GM23338 (cell line): Measurements from ENCODE around the gene KAZN. TPM values are rescaled to one million over a fixed set of nuclear protein-coding genes. Genes with fewer than 3 reads are reported as not detected.

Source experiments
- ATAC-seq: fragments of 200-7000 bp; cut with Tn5 transposase; 3 replicates; pipeline ENCODE4 v1.9.1; 2020
- DNase-seq: peaks from one replicate; pipeline ENCODE4 v3.0.0-alpha.2; 2015; ENCODE audit warnings: low spot score
- H2AFZ ChIP-seq: fragments of 200-600 bp; sonication (generic); 2 replicates; pipeline ENCODE4 v1.8.0; 2016; ENCODE audit warnings: antibody characterized with exemption, mild to moderate bottlenecking, moderate library complexity
- H3F3A ChIP-seq: fragments of 200-600 bp; sonication (generic); replicated peaks from 2 replicates; pipeline ENCODE4 v1.8.0; 2017; ENCODE audit warnings: antibody characterized with exemption, mixed run types, low read depth
- H3K27ac ChIP-seq: fragments of 200-600 bp; sonication (generic); 2 replicates; pipeline ENCODE4 v1.6.1; 2016; ENCODE audit warnings: low read depth
- H3K27me3 ChIP-seq: fragments of 200-600 bp; sonication (generic); 2 replicates; pipeline ENCODE4 v1.8.0; 2016; ENCODE audit warnings: mild to moderate bottlenecking, mixed run types, moderate library complexity; ENCODE audit not compliant: insufficient read depth
- H3K36me3 ChIP-seq: fragments of 200-600 bp; sonication (generic); 2 replicates; pipeline ENCODE4 v1.8.0; 2016; ENCODE audit warnings: mild to moderate bottlenecking; ENCODE audit not compliant: insufficient read depth
- H3K4me1 ChIP-seq: fragments of 200-600 bp; sonication (generic); 2 replicates; pipeline ENCODE4 v1.8.0; 2016; ENCODE audit warnings: mild to moderate bottlenecking, moderate library complexity; ENCODE audit not compliant: insufficient read depth
- H3K4me2 ChIP-seq: fragments of 200-600 bp; sonication (generic); 2 replicates; pipeline ENCODE4 v1.7.1; 2017; ENCODE audit warnings: mixed run types
- H3K4me3 ChIP-seq: fragments of 200-600 bp; sonication (generic); 2 replicates; pipeline ENCODE4 v1.6.1; 2016; ENCODE audit warnings: mixed run types
- H3K79me2 ChIP-seq: fragments of 200-600 bp; sonication (generic); replicated peaks from 2 replicates; pipeline ENCODE4 v1.8.0; 2017; ENCODE audit warnings: mild to moderate bottlenecking; ENCODE audit not compliant: insufficient read depth
- H3K9me2 ChIP-seq: fragments of 200-600 bp; sonication (generic); 2 replicates; pipeline ENCODE4 v1.8.0; 2017; ENCODE audit not compliant: insufficient read depth
- H4K20me1 ChIP-seq: fragments of 200-600 bp; sonication (generic); replicated peaks from 2 replicates; pipeline ENCODE4 v1.8.0; 2017; ENCODE audit warnings: mild to moderate bottlenecking; ENCODE audit not compliant: insufficient read depth
- H3K27ac Mint-ChIP-seq: 2 replicates; pipeline ENCODE4 v1.8.0; 2020; ENCODE audit warnings: inconsistent platforms, mild to moderate bottlenecking, moderate library complexity, mixed read lengths
- H3K27me3 Mint-ChIP-seq: 3 replicates; pipeline ENCODE4 v1.8.0; 2022; ENCODE audit warnings: low read depth, mild to moderate bottlenecking, moderate library complexity, mixed read lengths, inconsistent platforms; ENCODE audit not compliant: insufficient read depth, poor library complexity
- H3K36me3 Mint-ChIP-seq: 3 replicates; pipeline ENCODE4 v1.8.0; 2021; ENCODE audit warnings: low read depth, mild to moderate bottlenecking, inconsistent platforms, moderate library complexity, mixed read lengths
- H3K4me1 Mint-ChIP-seq: 3 replicates; pipeline ENCODE4 v1.8.0; 2020; ENCODE audit warnings: mild to moderate bottlenecking, inconsistent platforms, mixed read lengths
- H3K4me3 Mint-ChIP-seq: 3 replicates; pipeline ENCODE4 v1.8.0; 2021; ENCODE audit warnings: moderate library complexity, mild to moderate bottlenecking, inconsistent platforms, mixed read lengths
- H3K9me3 Mint-ChIP-seq: 3 replicates; pipeline ENCODE4 v1.8.0; 2020; ENCODE audit warnings: moderate library complexity, mild to moderate bottlenecking, inconsistent platforms, mixed read lengths
- EZH2 ChIP-seq: fragments of 200-600 bp; sonication (generic); IDR thresholded peaks from one replicate; pipeline ENCODE4 v1.8.0; 2017; ENCODE audit warnings: antibody characterized with exemption, mild to moderate bottlenecking, low read depth; ENCODE audit not compliant: unreplicated experiment
- JUNB ChIP-seq: IDR thresholded peaks from one replicate; pipeline ENCODE4 v1.6.1; 2016; ENCODE audit warnings: antibody characterized with exemption; ENCODE audit not compliant: unreplicated experiment
- NANOG ChIP-seq: IDR thresholded peaks from 2 replicates; pipeline ENCODE4 v1.6.1; 2016; ENCODE audit warnings: antibody characterized with exemption, borderline replicate concordance
- POLR2AphosphoS5 ChIP-seq: IDR thresholded peaks from 2 replicates; pipeline ENCODE4 v1.6.1; 2016; ENCODE audit warnings: antibody characterized with exemption, low read depth
- REST ChIP-seq: IDR thresholded peaks from one replicate; pipeline ENCODE4 v1.6.1; 2018; ENCODE audit warnings: antibody characterized with exemption; ENCODE audit not compliant: unreplicated experiment
- STAT1 ChIP-seq: IDR thresholded peaks from one replicate; pipeline ENCODE4 v1.6.1; 2016; ENCODE audit warnings: antibody characterized with exemption; ENCODE audit not compliant: unreplicated experiment
- ZNF114 ChIP-seq: fragments of 250-450 bp; sonication (Bioruptor Pico); IDR thresholded peaks from 2 replicates; pipeline ENCODE4 v1.5.0; 2020; ENCODE audit warnings: mild to moderate bottlenecking, moderate library complexity
- ZNF331 ChIP-seq: fragments of 250-450 bp; sonication (Bioruptor Pico); IDR thresholded peaks from 2 replicates; pipeline ENCODE4 v1.5.0; 2020; ENCODE audit warnings: low read depth, mild to moderate bottlenecking, moderate library complexity
- polyA plus RNA-seq: library from polyadenylated mRNA; unstranded; fragments of >200 nt; fragmentation: Nextera tagmentation; extraction: Ambion mirVana; gene quantifications from 2 replicates; pipeline ENCODE4 v1.2.1, GENCODE V29; 2016
- total RNA-seq: library from RNA; depleted of rRNA; stranded (reverse); fragments of >200 nt; shearing (Covaris generic); gene quantifications from 2 replicates; pipeline ENCODE4 v1.2.3, GENCODE V29; 2014
- TF ChIP-seq, protein P1 (sequence below), 2 experiments: fragments of 200-600 bp in 1 of 2; sonication (generic) in 1 of 2; conservative IDR thresholded peaks; 2 replicates each; pipeline versions ENCODE4 v1.5.1 to v1.6.1; 2016 to 2017; ENCODE audit warnings: antibody characterized with exemption in 2 of 2, low read depth in 2 of 2, mild to moderate bottlenecking in 2 of 2, moderate library complexity in 1 of 2
- TF ChIP-seq, protein P2 (sequence below): fragments of 250-450 bp; sonication (Bioruptor Pico); IDR thresholded peaks from 2 replicates; pipeline ENCODE4 v1.5.0; 2020; ENCODE audit warnings: mild to moderate bottlenecking, moderate library complexity
- TF ChIP-seq, protein P3 (sequence below): IDR thresholded peaks from 2 replicates; pipeline ENCODE4 v1.6.1; 2016; ENCODE audit warnings: antibody characterized with exemption

Gene KAZN
- total and polyA plus RNA-seq, 2 experiments from 2014 or later, result 9.9 to 15.0 TPM

- Histone ChIP-seq H2AFZ (no peak overlapping the region), H3K79me2 (0 out of 2 replicates have a peak, but pooled peaks cover 6% of the 10 kb centered on the region), H3K27me3 (peaks cover 44% of the 10 kb centered on the region), H3K9me2 (no peaks in the 10 kb centered on the region), H3K4me3 (peak overlapping the region; percentile 58), H3K36me3 (no peaks in the 10 kb centered on the region), H3K4me2 (peak overlapping the region; percentile 77), H3K4me1 (peaks cover 9% of the 10 kb centered on the region), H3K27ac (no peak overlapping the region), H4K20me1 (peaks cover 13% of the 10 kb centered on the region), H3F3A (peaks cover 3% of the 10 kb centered on the region; the same call in 1 of the 2 replicates)
- H3K36me3 Mint-ChIP-seq, result no peaks in the 10 kb centered on the region
- ATAC-seq (peak; percentile 45), DNase-seq (peak; percentile 64)
- TF ChIP-seq REST, result no peak
- TF ChIP-seq EZH2, result no peak
- no peak for TF ChIP-seq POLR2AphosphoS5
- TF ChIP-seq, protein P1, sequence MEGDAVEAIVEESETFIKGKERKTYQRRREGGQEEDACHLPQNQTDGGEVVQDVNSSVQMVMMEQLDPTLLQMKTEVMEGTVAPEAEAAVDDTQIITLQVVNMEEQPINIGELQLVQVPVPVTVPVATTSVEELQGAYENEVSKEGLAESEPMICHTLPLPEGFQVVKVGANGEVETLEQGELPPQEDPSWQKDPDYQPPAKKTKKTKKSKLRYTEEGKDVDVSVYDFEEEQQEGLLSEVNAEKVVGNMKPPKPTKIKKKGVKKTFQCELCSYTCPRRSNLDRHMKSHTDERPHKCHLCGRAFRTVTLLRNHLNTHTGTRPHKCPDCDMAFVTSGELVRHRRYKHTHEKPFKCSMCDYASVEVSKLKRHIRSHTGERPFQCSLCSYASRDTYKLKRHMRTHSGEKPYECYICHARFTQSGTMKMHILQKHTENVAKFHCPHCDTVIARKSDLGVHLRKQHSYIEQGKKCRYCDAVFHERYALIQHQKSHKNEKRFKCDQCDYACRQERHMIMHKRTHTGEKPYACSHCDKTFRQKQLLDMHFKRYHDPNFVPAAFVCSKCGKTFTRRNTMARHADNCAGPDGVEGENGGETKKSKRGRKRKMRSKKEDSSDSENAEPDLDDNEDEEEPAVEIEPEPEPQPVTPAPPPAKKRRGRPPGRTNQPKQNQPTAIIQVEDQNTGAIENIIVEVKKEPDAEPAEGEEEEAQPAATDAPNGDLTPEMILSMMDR (conservative IDR thresholded peaks at IDR 0.05; ENCODE audit: low read depth in 2 of 2), result no peak
- TF ChIP-seq JUNB, result no peak
- no peak for TF ChIP-seq ZNF331 (CRISPR knock-in tag)
- no peak for TF ChIP-seq STAT1
- TF ChIP-seq ZNF114, result no peak
- TF ChIP-seq NANOG, result no peak
- TF ChIP-seq, protein P2, sequence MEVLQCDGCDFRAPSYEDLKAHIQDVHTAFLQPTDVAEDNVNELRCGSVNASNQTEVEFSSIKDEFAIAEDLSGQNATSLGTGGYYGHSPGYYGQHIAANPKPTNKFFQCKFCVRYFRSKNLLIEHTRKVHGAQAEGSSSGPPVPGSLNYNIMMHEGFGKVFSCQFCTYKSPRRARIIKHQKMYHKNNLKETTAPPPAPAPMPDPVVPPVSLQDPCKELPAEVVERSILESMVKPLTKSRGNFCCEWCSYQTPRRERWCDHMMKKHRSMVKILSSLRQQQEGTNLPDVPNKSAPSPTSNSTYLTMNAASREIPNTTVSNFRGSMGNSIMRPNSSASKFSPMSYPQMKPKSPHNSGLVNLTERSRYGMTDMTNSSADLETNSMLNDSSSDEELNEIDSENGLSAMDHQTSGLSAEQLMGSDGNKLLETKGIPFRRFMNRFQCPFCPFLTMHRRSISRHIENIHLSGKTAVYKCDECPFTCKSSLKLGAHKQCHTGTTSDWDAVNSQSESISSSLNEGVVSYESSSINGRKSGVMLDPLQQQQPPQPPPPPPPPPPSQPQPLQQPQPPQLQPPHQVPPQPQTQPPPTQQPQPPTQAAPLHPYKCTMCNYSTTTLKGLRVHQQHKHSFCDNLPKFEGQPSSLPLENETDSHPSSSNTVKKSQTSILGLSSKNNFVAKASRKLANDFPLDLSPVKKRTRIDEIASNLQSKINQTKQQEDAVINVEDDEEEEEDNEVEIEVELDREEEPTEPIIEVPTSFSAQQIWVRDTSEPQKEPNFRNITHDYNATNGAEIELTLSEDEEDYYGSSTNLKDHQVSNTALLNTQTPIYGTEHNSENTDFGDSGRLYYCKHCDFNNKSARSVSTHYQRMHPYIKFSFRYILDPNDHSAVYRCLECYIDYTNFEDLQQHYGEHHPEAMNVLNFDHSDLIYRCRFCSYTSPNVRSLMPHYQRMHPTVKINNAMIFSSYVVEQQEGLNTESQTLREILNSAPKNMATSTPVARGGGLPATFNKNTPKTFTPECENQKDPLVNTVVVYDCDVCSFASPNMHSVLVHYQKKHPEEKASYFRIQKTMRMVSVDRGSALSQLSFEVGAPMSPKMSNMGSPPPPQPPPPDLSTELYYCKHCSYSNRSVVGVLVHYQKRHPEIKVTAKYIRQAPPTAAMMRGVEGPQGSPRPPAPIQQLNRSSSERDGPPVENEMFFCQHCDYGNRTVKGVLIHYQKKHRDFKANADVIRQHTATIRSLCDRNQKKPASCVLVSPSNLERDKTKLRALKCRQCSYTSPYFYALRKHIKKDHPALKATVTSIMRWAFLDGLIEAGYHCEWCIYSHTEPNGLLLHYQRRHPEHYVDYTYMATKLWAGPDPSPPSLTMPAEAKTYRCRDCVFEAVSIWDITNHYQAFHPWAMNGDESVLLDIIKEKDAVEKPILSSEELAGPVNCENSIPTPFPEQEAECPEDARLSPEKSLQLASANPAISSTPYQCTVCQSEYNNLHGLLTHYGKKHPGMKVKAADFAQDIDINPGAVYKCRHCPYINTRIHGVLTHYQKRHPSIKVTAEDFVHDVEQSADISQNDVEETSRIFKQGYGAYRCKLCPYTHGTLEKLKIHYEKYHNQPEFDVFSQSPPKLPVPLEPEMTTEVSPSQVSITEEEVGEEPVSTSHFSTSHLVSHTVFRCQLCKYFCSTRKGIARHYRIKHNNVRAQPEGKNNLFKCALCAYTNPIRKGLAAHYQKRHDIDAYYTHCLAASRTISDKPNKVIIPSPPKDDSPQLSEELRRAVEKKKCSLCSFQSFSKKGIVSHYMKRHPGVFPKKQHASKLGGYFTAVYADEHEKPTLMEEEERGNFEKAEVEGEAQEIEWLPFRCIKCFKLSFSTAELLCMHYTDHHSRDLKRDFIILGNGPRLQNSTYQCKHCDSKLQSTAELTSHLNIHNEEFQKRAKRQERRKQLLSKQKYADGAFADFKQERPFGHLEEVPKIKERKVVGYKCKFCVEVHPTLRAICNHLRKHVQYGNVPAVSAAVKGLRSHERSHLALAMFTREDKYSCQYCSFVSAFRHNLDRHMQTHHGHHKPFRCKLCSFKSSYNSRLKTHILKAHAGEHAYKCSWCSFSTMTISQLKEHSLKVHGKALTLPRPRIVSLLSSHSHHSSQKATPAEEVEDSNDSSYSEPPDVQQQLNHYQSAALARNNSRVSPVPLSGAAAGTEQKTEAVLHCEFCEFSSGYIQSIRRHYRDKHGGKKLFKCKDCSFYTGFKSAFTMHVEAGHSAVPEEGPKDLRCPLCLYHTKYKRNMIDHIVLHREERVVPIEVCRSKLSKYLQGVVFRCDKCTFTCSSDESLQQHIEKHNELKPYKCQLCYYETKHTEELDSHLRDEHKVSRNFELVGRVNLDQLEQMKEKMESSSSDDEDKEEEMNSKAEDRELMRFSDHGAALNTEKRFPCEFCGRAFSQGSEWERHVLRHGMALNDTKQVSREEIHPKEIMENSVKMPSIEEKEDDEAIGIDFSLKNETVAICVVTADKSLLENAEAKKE, result no peak
- TF ChIP-seq, protein P3, sequence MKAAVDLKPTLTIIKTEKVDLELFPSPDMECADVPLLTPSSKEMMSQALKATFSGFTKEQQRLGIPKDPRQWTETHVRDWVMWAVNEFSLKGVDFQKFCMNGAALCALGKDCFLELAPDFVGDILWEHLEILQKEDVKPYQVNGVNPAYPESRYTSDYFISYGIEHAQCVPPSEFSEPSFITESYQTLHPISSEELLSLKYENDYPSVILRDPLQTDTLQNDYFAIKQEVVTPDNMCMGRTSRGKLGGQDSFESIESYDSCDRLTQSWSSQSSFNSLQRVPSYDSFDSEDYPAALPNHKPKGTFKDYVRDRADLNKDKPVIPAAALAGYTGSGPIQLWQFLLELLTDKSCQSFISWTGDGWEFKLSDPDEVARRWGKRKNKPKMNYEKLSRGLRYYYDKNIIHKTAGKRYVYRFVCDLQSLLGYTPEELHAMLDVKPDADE, result no peak
- H3K27me3 Mint-ChIP-seq, result peaks cover 47% of the 10 kb centered on the region
- peaks cover 18% of the 10 kb centered on the region for H3K4me1 Mint-ChIP-seq
- H3K4me3 Mint-ChIP-seq, result peak overlapping the region; percentile 68
- H3K9me3 Mint-ChIP-seq, result no peaks in the 10 kb centered on the region
- H3K27ac Mint-ChIP-seq, result no peak overlapping the region
These were observed 325.4 kb downstream of the KAZN start for GRCh38 chr1:14923727-14924452.
